Measurements from ENCODE around the gene PCDH12. TPM values are rescaled to one million over a fixed set of nuclear protein-coding genes. Genes with fewer than 3 reads are reported as not detected.

PCDH12 gene
- total RNA-seq, 1 experiment from 2014 or later, result not detected

GRCh38 chr5:141906517-141906916 is 51.5 kb downstream of the PCDH12 start:
- no peaks in the 10 kb centered on the region for H3K36me3 Mint-ChIP-seq (ENCODE audit: insufficient read depth, unreplicated experiment)
- DNase-seq (ENCODE audit: unreplicated experiment), result no peak
- ChIA-PET CTCF (interaction anchor here (0.6 to 4.4 kb wide), 7 partner anchors 17 to 255 kb away, joined by 3 to 41 read pairs (median 5); partner anchors contain the start of genes FCHSD1 and PCDH1), POLR2A (interaction anchor here (0.7 to 1.5 kb wide), 4 partner anchors 10 to 194 kb away, joined by 3 to 7 read pairs (median 4); partner anchors contain the start of gene DELE1)
- TF ChIP-seq CTCF (IDR thresholded peaks at IDR 0.05; ENCODE audit: unreplicated experiment), result no peak
- no peak overlapping the region for H3K27ac Mint-ChIP-seq (ENCODE audit: low read depth, unreplicated experiment)
- H3K4me3 Mint-ChIP-seq (ENCODE audit: unreplicated experiment), result no peak overlapping the region
- H3K9me3 Mint-ChIP-seq (ENCODE audit: unreplicated experiment), result peaks cover 8% of the 10 kb centered on the region
- BruUV-seq (replicated peaks), result no TSS peak
- H3K4me1 Mint-ChIP-seq (ENCODE audit: insufficient read depth, unreplicated experiment), result peaks cover 16% of the 10 kb centered on the region
- intact Hi-C loops (cut with micrococcal nuclease), result no loop called here
- H3K27me3 Mint-ChIP-seq (ENCODE audit: insufficient read depth, unreplicated experiment), result no peaks in the 10 kb centered on the region

- ChIA-PET POLR2A (interaction anchor here (1.2 to 1.6 kb wide), 3 partner anchors 19 to 56 kb away, joined by 3 to 6 read pairs (median 5); partner anchors contain the start of gene DELE1), CTCF (interaction anchor here (0.7 to 4.4 kb wide), 5 partner anchors 15 to 239 kb away, joined by 3 to 41 read pairs (median 8); partner anchors contain the start of gene PCDH1)
- DNase-seq (ENCODE audit: unreplicated experiment), result no peak
- H3K27ac Mint-ChIP-seq (ENCODE audit: low read depth, unreplicated experiment), result no peak overlapping the region
- TF ChIP-seq CTCF (IDR thresholded peaks at IDR 0.05; ENCODE audit: unreplicated experiment), result no peak
- peaks cover 8% of the 10 kb centered on the region for H3K9me3 Mint-ChIP-seq (ENCODE audit: unreplicated experiment)
- H3K4me3 Mint-ChIP-seq (ENCODE audit: unreplicated experiment), result no peak overlapping the region
- H3K36me3 Mint-ChIP-seq (ENCODE audit: insufficient read depth, unreplicated experiment), result no peaks in the 10 kb centered on the region
- H3K27me3 Mint-ChIP-seq (ENCODE audit: insufficient read depth, unreplicated experiment), result no peaks in the 10 kb centered on the region
- no TSS peak for BruUV-seq (replicated peaks)
- intact Hi-C loops (cut with micrococcal nuclease), result no loop called here
- H3K4me1 Mint-ChIP-seq (ENCODE audit: insufficient read depth, unreplicated experiment), result peaks cover 10% of the 10 kb centered on the region
Observed at GRCh38 chr5:141904551-141904950, 53.5 kb downstream of the PCDH12 start.

GRCh38 chr5:141903261-141903660 is 54.7 kb downstream of the PCDH12 start:
- H3K4me1 Mint-ChIP-seq (ENCODE audit: insufficient read depth, unreplicated experiment), result no peaks in the 10 kb centered on the region
- no TSS peak for BruUV-seq (replicated peaks)

More at GRCh38 chr5:141903261-141903660, 54.7 kb downstream of the PCDH12 start:
- ChIA-PET POLR2A (interaction anchor here (0.6 to 1.3 kb wide), 4 partner anchors 13 to 58 kb away, joined by 3 to 4 read pairs (median 3); no protein-coding TSS in a partner anchor), CTCF (interaction anchor here (0.5 to 2.4 kb wide), 5 partner anchors 14 to 66 kb away, joined by 3 to 10 read pairs (median 5); partner anchors contain the start of genes PCDH1 and RNF14)
- Mint-ChIP-seq H3K9me3 (ENCODE audit: unreplicated experiment) (peaks cover 8% of the 10 kb centered on the region), H3K36me3 (ENCODE audit: insufficient read depth, unreplicated experiment) (no peaks in the 10 kb centered on the region), H3K27ac (ENCODE audit: low read depth, unreplicated experiment) (no peak overlapping the region), H3K27me3 (ENCODE audit: insufficient read depth, unreplicated experiment) (no peaks in the 10 kb centered on the region), H3K4me3 (ENCODE audit: unreplicated experiment) (no peak overlapping the region)
- no peak for TF ChIP-seq CTCF (IDR thresholded peaks at IDR 0.05; ENCODE audit: unreplicated experiment)
- intact Hi-C loops (cut with micrococcal nuclease), result no loop called here
- no peak for DNase-seq (ENCODE audit: unreplicated experiment)
